K562 (cell line): ENCODE results near the gene HEMK1. TPM values are rescaled to one million over a fixed set of nuclear protein-coding genes. Genes with fewer than 3 reads are reported as not detected.

Experiments used
- ATF3 ChIP-seq, 2 experiments: fragments of 450-650 bp in 1 of 2; sonication (generic) in 1 of 2; formaldehyde crosslinking in 1 of 2; IDR thresholded peaks in 1 of 2; conservative IDR thresholded peaks in 1 of 2; 2 replicates each; pipeline versions ENCODE4 v1.6.1 to v1.8.1; 2016 to 2023; ENCODE audit warnings: mild to moderate bottlenecking in 2 of 2, moderate library complexity in 2 of 2, inconsistent platforms in 1 of 2, missing genetic modification reagents in 1 of 2
- EP400 ChIP-seq: fragments of 450-650 bp; IDR thresholded peaks from 2 replicates; pipeline ENCODE4 v1.6.1; 2017; ENCODE audit warnings: antibody characterized with exemption, mild to moderate bottlenecking, moderate library complexity
- HDGF ChIP-seq: fragments of 450-650 bp; IDR thresholded peaks from 2 replicates; pipeline ENCODE4 v1.6.1; 2016
- MAX ChIP-seq: sonication (generic); formaldehyde crosslinking; IDR thresholded peaks from 2 replicates; pipeline ENCODE4 v1.9.0; 2022; ENCODE audit warnings: mild to moderate bottlenecking, missing genetic modification reagents
- MGA ChIP-seq: fragments of 450-650 bp; IDR thresholded peaks from 2 replicates; pipeline ENCODE4 v1.6.1; 2016; ENCODE audit warnings: mild to moderate bottlenecking, moderate library complexity
- ZBTB11 ChIP-seq, 3 experiments: fragments of 200-800 bp in 1 of 3; fragments of 250-450 bp in 1 of 3; fragments of 450-650 bp in 1 of 3; sonication (Bioruptor Pico) in 1 of 3; sonication (Bioruptor generic) in 1 of 3; formaldehyde crosslinking in 1 of 3; IDR thresholded peaks; 2 replicates each; pipeline versions ENCODE4 v1.6.1 to v1.8.0; 2016 to 2022; ENCODE audit warnings: mild to moderate bottlenecking in 2 of 3, missing genetic modification characterization in 2 of 3, missing compliant biosample characterization in 1 of 3, moderate library complexity in 1 of 3
- polyA plus RNA-seq, 8 experiments: library from polyadenylated mRNA; depleted of rRNA in 4 of 8; stranded (reverse) in 5 of 8; unstranded in 3 of 8; fragments of >200 nt; fragmentation: Nextera tagmentation in 2 of 8; fragmentation: Illumina TruSeq in 1 of 8; extraction: Ambion mirVana in 2 of 8; extraction: Trizol in 1 of 8; gene quantifications; 2 replicates each; pipeline versions ENCODE4 v1.2.1 to v1.2.3, GENCODE V29; 2011 to 2014; ENCODE audit warnings: inconsistent platforms in 1 of 8, missing spikeins in 1 of 8
- total RNA-seq, 7 experiments: library from RNA; depleted of rRNA in 6 of 7; stranded (reverse); fragments of >200 nt in 6 of 7; fragmentation: Illumina TruSeq in 2 of 7; extraction: Trizol in 2 of 7; gene quantifications; 2 replicates each; pipeline versions ENCODE4 v1.2.1 to v1.2.3, GENCODE V29; 2011 to 2021; ENCODE audit warnings: low replicate concordance in 1 of 7

HEMK1 gene
- total and polyA plus RNA-seq, 9 of the 15 experiments (the other 6 are each of a cell fraction or from before 2014, with no cell fraction given), result 2.0 to 16.8 (median 11.4) TPM

GRCh38 chr3:50607271-50608091, 38.2 kb downstream of the HEMK1 start (continued):
- TF ChIP-seq MGA, result 0 out of 2 replicates have a peak, but pooled peaks have one; percentile 19
- 0 out of 2 replicates have a peak, but pooled peaks have one; percentile 19 for TF ChIP-seq EP400
- 0 out of 2 replicates have a peak, but pooled peaks have one; percentile 33 for TF ChIP-seq MAX (CRISPR knock-in tag)
- no peak for TF ChIP-seq HDGF
- TF ChIP-seq ATF3 (IDR thresholded peaks at IDR 0.05), result no peak
- TF ChIP-seq ATF3 (CRISPR knock-in tag; conservative IDR thresholded peaks at IDR 0.05), result no peak
- peak in 2 of 3 experiments; percentile 74 to 84; a peak in 4 of 6 replicates for TF ChIP-seq ZBTB11 (CRISPR knock-in tag; IDR thresholded peaks at IDR 0.05)
